ENCODE data around the gene GPR78. TPM values are rescaled to one million over a fixed set of nuclear protein-coding genes. Genes with fewer than 3 reads are reported as not detected.

Gene GPR78
- total RNA-seq, 1 donor from 2014 or later, result 23.1 TPM

- Histone ChIP-seq H3K36me3 (no peaks in the 10 kb centered on the region), H3K27ac (no peak overlapping the region), H3K9me3 (no peaks in the 10 kb centered on the region), H3K4me1 (no peaks in the 10 kb centered on the region), H3K4me3 (no peak overlapping the region), H3K27me3 (no peaks in the 10 kb centered on the region)
- intact Hi-C loops (cut with DNase I), result no loop called here
- TF ChIP-seq, protein P1, sequence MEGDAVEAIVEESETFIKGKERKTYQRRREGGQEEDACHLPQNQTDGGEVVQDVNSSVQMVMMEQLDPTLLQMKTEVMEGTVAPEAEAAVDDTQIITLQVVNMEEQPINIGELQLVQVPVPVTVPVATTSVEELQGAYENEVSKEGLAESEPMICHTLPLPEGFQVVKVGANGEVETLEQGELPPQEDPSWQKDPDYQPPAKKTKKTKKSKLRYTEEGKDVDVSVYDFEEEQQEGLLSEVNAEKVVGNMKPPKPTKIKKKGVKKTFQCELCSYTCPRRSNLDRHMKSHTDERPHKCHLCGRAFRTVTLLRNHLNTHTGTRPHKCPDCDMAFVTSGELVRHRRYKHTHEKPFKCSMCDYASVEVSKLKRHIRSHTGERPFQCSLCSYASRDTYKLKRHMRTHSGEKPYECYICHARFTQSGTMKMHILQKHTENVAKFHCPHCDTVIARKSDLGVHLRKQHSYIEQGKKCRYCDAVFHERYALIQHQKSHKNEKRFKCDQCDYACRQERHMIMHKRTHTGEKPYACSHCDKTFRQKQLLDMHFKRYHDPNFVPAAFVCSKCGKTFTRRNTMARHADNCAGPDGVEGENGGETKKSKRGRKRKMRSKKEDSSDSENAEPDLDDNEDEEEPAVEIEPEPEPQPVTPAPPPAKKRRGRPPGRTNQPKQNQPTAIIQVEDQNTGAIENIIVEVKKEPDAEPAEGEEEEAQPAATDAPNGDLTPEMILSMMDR (IDR thresholded peaks at IDR 0.05), result no peak
- TF ChIP-seq POLR2A (IDR thresholded peaks at IDR 0.05) (no peak), POLR2AphosphoS5 (IDR thresholded peaks at IDR 0.05; ENCODE audit: insufficient read depth in 1 of 2, low read depth in 1 of 2) (no peak)
- no peak for DNase-seq (ENCODE audit: extremely low spot score in 2 of 2)
Measured at GRCh38 chr4:8557151-8558076, 22.8 kb upstream of the GPR78 start.

DNA sequence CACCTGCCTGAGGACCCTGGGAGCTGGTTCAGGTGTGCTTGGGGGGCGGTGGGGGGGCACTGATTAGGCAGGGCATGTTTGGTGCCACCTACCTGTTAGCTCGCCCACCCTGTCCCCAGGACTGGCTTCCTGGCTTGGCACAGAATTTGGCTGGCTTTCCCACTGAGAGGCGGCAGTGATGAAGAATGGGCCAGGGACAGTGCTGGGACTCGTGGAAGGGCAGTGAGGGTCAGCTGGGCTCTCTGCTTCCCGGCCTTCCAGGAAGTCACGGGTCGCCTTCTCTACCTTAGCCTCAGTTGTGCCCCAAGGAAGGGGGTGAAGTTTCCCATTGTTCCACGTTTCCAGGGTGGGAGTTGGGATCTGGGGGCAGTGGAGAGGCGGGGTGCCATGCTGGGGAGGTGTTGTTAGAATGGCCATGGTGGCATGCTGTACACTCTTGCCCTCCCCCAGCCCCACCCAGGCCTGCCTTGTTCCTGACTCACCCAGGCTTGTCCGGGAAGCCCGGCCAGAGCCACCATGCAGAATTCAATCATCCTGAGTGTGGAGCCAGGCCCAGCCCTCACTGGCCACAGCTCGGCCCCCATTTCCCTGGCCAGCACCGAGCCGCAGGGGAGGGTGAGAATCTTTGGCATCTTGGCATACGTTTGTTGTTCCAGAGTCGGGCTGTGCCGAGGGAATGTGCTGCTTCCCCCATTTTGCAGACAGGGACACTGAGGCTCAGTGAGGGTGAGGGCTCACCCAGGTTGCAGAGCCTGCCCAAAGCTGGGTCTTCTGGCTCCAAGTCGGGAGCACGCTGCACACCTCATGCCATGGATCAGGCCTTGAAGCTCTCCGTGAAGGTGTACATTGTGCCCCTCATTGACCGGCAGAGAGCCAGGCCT, 21.9 kb upstream of the GPR78 start:
- no peaks in the 10 kb centered on the region for H3K4me1 ChIP-seq
- H3K4me3 ChIP-seq, result no peak overlapping the region
- no peak overlapping the region for H3K27ac ChIP-seq
- H3K27me3 ChIP-seq, result no peaks in the 10 kb centered on the region
- DNase-seq (ENCODE audit: extremely low spot score in 2 of 2), result no peak
- intact Hi-C loops (cut with DNase I), result no loop called here
- no peaks in the 10 kb centered on the region for H3K9me3 ChIP-seq
- TF ChIP-seq, protein P1 (IDR thresholded peaks at IDR 0.05), result no peak
- no peak for TF ChIP-seq POLR2AphosphoS5 (IDR thresholded peaks at IDR 0.05; ENCODE audit: insufficient read depth in 1 of 2, low read depth in 1 of 2)
- no peak for TF ChIP-seq POLR2A (IDR thresholded peaks at IDR 0.05)
- no peaks in the 10 kb centered on the region for H3K36me3 ChIP-seq

DNA sequence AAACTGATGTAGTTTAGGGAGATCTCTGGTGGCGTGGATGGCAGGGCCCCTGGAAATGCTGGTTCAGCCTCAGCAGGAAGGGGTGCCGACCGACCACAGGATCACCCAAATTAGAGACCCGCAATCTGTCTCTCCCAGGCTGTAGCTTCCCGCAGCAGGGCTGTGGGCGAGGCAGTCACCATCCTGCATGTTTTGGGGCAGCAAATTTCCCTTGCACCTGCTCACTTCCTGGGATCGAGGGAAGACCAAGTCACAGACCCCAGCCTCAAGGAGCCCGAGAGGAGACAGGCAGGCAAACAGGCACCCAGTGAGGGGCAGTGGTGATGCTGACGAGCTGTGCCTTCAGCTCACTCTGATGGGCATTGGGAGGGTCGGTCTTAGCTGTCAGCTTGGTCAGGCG, 21.2 kb upstream of the GPR78 start:
- Histone ChIP-seq H3K4me3 (no peak overlapping the region), H3K9me3 (no peaks in the 10 kb centered on the region), H3K36me3 (no peaks in the 10 kb centered on the region), H3K27me3 (no peaks in the 10 kb centered on the region), H3K27ac (no peak overlapping the region), H3K4me1 (no peaks in the 10 kb centered on the region)
- DNase-seq (ENCODE audit: extremely low spot score in 2 of 2), result no peak
- intact Hi-C loops (cut with DNase I), result no loop called here
- TF ChIP-seq, protein P1 (IDR thresholded peaks at IDR 0.05), result no peak
- TF ChIP-seq POLR2AphosphoS5 (IDR thresholded peaks at IDR 0.05; ENCODE audit: insufficient read depth in 1 of 2, low read depth in 1 of 2) (no peak), POLR2A (IDR thresholded peaks at IDR 0.05) (no peak)

- Histone ChIP-seq H3K9me3 (no peaks in the 10 kb centered on the region), H3K27me3 (no peaks in the 10 kb centered on the region), H3K4me1 (no peaks in the 10 kb centered on the region), H3K27ac (no peak overlapping the region), H3K4me3 (no peak overlapping the region), H3K36me3 (no peaks in the 10 kb centered on the region)
- DNase-seq (ENCODE audit: extremely low spot score in 2 of 2), result no peak
- intact Hi-C loops (cut with DNase I), result no loop called here
- TF ChIP-seq POLR2A (IDR thresholded peaks at IDR 0.05), result no peak
- TF ChIP-seq, protein P1 (IDR thresholded peaks at IDR 0.05), result no peak
- no peak for TF ChIP-seq POLR2AphosphoS5 (IDR thresholded peaks at IDR 0.05; ENCODE audit: insufficient read depth in 1 of 2, low read depth in 1 of 2)
Measured at GRCh38 chr4:8559524-8560264, 20.5 kb upstream of the GPR78 start.
